Activated effector memory CD4-positive, alpha-beta T cell treated with Interleukin-2 at 50 U/mL for 16 hours (primary cell): ENCODE data around the gene SNX20.

Experiments
- DNase-seq: peaks from one replicate; pipeline ENCODE4 v3.0.0-alpha.2; 2020

Gene SNX20

DNA sequence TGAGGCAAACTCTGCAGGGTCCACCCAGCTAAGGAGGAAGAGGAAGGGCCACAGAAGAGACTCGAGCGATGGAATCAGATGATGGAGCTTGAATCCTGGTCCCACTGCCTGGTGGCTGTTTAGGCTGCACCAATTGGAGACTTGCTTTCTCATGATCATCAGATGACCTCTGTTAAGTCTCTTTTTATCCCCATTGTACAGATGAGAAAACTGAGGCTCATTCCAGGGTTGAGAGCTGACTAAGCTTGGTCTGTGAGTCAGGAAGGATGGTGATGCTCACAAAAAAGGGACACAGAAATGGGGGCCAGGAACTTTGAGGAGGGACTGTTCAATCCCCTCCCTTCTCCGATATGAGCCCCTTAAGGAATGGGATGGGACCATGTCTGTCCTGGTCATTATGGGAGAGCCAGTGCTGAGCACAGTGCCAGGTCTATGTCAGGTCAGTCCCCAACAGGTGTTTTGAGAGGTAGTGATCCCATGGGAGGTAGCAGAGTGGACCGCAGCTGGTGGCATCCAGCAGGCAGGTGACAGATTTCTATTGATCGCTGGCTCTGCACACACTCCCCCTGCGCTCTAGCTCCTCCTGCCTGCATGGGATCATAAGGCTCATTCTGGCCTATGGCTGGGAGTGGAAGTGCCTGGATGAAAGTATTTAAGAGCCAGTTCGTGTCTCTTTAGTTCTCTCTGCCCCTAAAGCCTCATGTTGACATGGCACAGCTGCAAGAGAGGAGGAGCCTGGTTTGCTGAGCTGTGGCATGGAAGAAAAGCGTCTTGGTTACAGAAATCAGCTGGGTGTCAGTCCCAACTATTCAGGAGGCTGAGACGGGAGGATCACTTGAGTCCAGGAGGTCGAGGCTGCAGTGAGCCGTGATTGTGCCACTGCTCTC, 27.2 kb downstream of the SNX20 start:
- DNase-seq: no peak

DNA sequence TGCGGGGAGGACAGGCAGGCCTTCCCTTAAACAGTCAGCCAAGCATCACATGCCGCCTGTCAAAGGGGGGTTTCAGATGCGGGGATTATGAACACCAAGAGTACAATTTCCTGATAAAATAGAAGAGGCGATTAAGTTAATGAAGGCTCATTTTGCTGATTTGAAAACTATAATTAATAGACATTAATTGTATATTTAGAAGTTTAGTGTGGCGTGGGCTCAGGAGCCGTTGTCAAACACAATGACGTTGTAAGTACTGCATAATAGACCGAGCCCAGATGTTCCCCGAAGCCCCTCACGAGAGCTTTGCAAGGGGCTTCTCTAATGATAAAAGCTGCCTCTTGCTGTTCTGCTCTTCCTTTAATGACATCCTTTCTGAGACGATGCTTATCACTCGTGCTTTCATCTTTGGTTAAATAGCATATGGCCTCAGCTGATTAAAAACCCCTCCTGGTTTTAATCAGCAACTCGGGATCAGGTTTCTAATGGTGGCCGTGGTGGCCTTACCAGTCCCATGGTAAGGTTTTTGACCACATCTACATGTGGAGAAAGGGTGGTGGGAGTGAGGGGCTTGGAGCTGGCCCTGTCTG, 28.2 kb downstream of the SNX20 start:
- DNase-seq: no peak

DNA sequence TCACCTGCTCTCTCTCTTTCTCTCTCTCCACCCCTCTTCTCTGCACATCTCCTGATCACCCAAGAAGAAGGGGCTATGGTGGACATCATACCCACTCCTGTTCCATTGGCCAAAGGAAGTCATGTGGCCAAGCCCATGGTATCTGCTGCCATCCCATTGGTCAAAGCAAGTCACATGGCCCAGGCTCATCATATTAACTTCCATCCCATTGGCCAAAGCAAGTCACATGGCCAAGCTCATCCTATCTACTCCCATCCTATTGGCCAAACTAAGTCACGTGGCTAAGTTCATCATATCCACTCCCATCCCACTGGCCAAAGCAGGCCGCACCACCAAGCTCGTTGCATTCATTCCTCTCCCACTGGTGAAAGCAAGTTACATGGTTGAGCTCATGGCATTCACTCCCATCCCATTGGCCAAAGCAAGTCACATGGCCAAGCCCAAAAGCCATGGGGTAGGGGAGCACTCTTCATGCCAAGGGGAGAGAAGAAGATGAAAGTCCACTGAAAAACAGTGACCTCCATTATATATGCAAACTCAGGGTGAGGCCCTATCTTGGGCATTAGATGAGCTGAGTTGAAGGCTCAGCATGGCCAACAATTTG, 29.2 kb downstream of the SNX20 start:
- DNase-seq: no peak

DNA sequence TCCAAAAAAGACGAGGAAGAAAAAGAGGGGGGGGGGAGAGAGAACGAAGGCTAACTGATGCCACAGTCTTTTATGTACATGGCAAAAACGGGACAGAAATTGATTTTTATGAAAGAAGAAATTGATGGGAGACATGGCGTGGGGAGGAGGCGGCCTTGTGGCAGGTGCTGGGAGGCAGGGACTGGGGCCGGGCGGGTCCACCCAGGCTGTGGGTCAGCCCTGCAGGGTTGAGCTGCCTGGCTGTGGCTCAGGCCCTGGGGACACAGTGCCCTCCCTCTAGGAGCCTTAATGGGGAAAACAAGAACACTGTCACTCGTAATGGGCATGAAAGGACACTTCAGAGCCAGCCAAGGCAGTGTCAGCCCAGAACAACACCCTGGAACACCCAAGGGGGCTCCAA, 34.8 kb downstream of the SNX20 start:
- DNase-seq: no peak

DNA sequence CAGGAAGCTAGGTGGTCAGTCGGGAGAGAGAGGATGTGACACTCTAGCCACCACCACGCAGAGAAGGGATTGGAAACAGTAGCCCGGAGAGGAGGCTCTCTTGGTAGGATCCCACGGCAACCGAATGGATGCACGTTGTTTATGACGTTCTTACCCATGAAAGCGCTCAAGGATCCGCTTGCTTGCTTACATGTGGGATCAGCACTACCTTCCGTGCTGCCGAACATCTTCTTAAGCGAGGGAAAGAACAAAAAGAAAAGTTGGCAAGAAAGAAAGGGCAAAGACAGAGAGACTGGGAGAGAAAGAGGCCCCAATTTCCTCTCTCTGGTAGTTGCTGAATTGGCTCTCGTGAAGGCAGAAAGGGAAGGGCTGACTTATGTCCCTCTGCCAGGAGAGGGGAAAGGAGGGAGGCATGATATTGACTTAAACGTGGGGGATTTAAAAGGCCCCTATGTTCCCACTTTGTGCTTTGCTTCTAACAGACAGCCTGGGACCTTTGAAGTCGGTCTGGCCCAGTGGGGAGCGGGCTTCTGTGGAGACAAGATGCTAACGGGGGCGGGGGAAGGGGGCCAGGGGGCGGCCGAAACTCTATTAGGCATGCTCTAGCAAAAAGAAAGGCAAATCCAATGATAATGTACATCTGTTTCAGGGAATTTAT, 35.4 kb downstream of the SNX20 start:
- DNase-seq: no peak

DNA sequence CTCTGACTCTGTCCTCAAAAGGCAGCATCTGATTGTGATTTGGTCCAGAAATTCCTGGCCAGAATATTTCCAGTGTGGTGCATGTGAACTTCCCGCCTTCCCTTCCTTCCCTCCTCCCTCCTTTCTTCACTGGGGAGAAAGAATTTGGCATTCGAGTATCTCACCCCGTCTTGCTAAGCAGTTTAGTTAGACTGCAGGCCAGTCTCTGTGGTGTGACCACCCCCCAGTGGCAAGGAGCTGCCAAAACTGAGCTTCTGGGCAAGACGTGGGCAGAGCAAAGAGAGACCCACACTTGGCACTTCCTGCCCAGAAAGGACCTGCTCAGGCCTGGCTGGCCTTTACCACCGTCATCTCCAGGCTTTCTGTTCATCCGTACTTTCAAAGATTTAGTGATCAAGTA, 36.4 kb downstream of the SNX20 start:
- DNase-seq: no peak

DNA sequence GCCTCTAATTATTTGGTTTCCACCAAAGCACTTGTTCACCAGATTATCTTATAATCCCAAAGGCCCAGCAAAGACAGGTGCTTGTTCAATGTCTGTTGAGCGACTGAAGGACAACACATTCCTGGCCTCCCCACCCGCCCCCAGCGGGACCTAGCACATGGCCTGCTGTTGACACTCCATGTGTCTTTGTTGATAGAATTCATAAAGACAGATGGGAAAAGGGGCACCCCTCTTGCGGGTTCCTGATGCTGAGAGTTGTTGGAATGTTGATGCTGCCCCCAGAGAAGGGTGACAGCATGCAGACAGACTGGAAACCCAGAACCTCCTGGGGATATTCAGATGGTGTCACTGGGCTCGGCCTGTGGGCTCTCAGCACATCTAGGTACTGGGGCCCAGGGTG, 36.9 kb downstream of the SNX20 start:
- no peak for DNase-seq

DNA sequence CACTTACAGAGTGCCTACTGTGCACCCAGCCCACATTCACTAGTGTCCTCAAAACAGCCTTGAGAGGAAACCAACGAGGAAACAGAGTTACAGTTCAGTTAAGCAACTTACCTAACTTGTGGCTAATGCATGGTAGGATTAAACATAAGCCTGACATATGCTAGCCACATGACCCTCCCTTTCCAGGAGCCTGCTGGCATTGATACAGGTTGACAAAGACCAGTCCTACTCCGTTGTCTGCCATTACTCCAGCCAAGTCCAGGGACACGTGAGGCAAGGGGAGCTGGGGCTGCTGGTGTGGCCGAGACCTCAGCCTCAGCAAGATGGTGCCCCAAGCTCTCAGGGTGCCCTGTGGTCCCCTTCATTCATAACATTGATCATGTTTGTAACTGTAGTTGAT, 37.9 kb downstream of the SNX20 start:
- DNase-seq: no peak

DNA sequence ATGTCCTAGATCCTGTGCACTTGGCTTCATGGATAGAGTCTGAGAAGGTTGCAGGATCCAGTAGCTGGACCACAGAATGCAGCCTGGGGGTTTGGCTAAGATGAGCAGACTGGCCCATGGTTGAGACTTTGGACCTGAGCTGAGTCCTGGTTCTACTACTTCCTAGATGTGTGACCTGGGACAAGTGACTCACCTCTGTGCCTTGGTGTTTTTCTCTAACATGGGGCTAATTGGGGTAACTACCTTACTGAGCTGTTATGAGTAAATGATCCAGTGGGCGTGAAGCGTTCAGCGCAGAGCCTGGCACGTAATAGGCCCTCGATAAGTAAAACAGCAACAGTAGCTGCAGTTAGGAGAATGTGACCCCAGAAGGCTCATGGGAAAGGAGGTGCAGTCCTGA, 38.8 kb downstream of the SNX20 start:
- DNase-seq: no peak

DNA sequence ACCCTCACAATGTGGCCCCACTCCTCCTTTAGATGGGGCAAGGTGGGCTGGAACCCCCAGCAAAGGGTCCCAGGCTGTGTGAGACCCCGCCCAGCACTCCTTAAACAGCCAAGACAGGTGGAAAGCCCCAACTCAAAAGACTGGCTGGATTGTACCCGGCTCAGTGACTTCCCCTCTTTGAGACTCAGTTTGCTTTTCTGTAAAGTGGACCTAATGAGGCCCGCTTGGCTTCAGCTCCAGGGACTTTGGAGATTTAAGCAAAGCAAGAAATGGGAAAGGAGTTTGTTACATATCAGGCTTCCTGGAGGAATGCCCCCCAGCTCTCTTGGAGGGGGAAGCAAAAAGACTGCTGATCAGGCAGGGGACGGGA, 39.3 kb downstream of the SNX20 start:
- no peak for DNase-seq

DNA sequence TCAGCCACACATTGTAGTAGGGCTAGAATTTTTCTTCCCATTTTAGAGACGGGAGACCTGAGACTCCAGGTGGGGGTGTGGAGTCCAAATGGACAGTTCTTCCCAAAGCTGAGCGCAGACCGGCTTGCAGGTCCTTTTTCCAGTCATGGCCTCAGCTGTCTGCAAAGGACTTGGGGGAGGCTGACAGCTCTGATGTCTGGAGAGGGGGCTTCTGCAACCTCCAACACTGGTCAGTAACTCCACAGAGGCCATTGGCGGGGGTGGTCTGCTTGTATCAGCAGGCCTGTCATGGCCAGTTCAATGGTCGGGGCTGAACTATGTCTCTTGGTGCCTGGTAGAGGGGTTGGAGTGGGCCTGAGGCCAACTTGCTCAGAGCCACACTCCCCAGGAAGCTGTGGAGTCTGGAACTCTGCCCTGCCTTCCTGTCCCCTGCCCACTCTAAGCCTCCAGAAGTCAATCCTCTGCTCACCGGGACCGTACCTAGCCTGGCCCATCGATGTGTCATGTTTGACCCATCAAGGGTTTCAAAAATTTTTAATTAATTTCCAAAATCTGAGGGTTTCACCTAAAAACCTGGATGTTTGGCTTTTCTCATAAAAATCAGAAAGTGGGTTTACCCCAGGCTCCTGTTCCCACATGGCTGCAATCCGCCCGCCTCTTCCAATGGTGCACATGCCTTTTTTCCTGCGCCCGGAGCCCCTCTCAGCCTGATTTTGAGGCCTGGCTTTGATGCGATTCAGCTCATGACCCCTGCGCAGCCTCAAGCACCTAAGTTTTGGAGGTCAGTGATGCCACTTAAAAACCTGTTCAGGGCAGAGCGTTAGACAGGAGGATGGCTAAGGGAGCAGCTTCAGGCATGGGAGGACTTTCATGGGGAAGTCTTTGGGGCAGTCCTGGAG, 39.9 kb downstream of the SNX20 start:
- no peak for DNase-seq

DNA sequence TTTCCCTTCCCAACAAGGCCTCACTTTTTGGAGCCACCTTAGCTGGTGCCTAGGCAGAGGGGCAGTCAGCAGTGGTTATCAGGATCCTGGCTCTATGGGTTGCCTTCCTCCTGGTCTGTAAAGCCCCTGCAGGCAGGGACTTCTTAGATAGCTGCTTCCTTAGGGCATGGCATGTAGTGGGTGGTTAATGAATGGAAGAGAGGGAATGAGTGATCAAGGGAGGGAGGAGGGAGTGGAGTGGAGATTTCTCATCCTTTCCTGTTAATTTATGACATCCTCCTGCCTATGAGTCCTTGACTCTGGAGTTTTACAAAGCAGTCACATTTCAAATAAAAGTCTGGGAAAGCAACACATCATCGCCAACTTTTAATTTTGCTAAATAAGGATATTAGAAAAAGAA, 40.7 kb downstream of the SNX20 start:
- DNase-seq: no peak

DNA sequence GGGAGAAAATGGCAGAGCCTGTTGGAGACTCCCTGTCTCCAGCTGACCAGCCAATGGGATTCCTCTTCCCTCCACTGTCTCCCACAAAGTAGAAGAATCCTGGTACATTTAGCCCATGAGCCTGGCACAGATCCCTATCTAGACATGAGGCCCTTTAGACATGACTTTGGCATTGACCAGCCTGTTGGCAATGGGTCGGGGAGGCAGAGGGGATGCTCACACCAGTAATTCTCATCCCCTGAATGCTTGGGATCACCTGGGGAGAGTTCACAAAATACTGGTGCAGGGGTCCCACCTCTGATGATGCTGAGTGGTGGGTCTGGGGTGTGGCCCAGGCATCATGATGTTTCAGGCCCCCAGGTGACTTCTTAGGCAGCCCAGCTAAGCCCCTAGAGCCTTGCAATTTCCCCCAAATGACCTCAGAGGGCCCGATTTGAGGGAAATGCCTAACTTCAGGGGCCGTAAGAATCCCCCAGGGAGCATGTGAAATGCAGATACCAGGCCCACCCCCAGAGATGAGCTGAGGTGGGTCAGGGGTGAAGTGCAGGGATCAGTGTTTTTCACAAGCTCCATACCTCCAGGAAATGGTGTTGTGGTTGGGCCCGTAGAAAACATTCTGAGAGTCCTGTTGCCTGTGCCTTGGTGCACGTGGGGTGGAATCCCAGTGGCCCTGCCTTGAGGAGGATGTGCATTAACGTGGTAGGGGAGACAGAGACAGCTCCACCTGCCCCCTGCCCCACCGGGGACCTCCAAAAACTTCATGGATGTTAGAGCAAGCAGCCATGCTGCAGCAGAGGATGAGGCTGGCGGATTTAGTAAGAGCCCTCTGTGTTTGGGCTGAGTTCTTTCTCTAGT, 42.1 kb downstream of the SNX20 start:
- DNase-seq: no peak

DNA sequence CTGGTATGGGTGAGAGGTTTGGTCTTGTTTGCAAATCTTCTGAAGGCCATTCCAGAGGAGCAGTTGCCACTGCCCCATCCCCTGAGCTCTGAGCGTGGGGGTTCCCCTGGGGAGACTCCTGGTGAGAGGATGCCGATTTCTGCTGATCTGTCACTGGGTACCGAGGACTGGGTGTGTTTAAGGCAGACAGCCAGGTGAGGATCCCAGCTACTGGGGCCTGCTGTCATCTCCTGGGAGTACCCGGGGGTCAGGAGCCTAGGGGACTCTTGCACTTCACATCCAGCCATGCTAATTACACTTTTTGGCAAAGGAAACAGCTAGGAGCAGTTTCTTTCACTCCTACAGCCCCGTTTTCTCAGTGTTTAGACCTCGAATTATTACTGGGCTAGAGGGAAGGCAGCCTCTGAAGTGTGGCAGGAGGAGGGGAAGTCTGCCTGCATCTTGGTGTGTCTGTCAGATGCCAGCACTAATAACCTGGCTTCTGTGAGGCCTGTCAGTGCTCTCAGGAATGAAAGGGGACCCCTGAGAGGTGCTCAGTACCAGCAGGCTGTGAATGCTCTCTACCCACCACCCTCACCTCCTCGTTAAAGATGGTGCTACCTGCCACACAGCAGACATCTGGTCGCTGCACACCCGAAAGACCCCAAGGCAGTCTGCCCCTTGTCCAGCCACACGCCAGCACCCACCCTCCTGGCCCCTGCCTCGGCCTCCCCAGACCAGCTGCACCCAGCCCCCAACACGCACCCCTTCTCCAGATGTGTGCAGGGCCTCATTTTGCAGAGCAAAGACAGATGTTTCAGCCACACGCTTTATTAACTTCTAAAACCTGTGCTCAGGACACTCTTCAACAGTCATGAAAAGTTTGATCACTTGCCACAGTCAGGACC, 43.2 kb downstream of the SNX20 start:
- no peak for DNase-seq

DNA sequence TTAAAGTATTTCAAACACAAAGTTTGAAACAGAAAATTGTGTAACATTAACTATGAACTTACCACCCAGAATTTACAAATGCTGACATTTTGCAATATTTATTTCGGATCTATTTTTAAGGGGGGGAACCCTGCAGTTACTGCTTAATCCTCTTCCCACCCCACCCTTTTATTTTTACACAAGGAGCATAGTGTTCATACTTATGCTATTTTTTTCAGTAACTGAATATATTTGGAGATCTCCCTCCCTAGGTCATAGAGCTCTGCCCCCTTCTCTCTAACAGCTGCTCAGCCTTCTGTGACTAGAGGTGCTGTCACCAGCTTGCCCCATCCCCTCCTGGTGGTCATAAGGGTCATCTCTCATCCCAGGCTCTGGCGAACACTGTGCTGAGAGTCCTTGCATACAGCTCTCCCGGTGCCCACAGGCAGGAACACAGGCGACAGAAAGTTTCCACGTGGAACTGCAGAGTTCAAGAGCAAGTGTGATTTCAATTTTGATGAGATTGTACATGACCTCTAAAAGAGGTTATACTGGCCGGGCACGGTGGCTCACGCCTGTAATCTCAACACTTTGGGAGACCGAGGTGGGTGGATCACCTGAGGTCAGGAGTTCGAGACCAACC, 44.2 kb downstream of the SNX20 start:
- no peak for DNase-seq

DNA sequence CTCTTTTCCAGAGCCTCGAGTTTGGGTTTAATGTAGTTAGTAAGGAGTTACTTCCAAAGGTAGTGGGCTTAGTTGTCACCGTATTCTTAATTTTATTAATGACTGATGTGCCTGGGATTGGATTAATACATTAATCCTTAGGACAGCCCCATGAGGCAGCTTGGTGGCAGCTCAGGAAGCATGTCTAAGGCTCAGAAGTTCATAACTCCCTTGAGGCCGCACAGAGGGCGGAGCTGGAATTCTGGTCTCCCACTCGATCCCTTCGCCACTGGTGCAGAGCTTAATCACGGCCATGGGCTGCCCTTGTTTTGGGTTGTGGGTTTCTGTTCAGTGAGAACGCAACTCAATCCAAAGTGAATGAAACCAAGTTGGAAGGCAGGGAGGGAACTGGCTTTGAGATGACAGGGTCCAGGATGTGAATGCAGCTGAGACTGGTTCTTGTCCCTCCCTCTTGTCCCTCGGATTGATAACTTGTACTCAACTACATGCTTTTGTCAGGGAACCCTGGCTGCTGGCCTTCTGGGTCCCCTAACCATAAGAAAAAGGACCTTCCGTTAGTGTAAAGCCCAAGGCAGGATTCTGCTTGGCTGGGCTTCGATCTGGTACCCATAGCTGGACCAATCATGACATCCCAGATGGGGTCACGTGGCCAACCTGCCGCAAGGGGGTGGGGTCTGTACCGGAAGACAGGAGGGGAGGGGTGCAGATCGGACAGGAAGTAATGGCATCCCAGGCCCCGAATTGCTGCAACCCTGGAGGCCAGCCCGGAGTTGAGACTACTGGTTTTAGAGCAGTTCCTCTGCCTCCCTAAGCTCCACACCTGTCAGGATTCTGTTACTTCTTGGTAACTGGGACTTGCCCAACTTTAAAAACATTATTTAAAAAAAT, 45.4 kb downstream of the SNX20 start:
- DNase-seq: no peak

DNA sequence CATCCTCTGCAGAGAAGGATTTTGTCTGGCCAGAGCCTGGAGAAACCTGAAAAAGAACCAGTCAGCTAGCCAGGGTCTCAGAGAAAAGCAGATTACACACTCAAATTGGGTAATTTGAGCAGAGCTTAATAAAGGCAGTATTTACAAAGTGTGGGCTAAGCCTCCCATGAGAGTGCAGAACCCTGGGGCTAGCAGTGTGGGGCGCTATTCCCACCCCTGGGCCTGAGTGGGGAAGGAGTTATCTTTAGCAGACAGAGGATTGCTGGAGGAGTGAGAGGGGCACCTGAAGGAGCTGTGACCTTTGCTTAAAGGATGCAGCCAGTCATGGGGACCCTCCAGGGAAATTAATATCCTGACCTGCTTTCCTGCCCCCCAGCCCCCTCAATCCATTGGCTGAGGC, 46.2 kb downstream of the SNX20 start:
- no peak for DNase-seq

DNA sequence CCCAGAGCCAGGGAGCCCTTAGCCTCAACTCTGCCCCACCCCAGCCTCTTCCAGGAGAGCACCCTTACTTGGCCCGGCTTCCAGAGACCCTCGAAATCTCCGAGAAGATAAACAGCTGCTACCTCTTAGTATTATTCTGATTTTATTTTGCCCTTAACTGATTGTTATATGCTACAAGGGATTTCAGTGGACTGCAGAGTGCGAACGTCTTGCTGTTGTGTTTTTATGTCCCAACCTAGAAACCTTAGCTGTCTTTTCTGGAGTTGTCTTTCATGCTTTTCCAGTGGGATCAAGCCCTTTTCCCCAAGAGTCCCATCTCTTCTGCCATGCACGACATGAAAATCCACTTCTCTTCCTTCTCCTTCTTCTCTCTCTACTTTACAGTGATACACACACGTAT, 47.0 kb downstream of the SNX20 start:
- DNase-seq: no peak
